NCI-H146 treated with DMSO at 0.1 percent for 48 hours (cell line): ENCODE results near the gene XXYLT1.
A peak's percentile ranks its signal among the peaks of the same experiment; 100 is the strongest.
"Not testable (repeated sequence)": the region's sequence is repeated elsewhere in the genome, so short reads cannot be mapped to it uniquely, and the experiment has no call there.

Experiments
- DNase-seq: peaks from one replicate; lab custom pipeline; 2025; ENCODE audit not compliant: unreplicated experiment; lab: John Stamatoyannopoulos, UW

Gene XXYLT1

DNA sequence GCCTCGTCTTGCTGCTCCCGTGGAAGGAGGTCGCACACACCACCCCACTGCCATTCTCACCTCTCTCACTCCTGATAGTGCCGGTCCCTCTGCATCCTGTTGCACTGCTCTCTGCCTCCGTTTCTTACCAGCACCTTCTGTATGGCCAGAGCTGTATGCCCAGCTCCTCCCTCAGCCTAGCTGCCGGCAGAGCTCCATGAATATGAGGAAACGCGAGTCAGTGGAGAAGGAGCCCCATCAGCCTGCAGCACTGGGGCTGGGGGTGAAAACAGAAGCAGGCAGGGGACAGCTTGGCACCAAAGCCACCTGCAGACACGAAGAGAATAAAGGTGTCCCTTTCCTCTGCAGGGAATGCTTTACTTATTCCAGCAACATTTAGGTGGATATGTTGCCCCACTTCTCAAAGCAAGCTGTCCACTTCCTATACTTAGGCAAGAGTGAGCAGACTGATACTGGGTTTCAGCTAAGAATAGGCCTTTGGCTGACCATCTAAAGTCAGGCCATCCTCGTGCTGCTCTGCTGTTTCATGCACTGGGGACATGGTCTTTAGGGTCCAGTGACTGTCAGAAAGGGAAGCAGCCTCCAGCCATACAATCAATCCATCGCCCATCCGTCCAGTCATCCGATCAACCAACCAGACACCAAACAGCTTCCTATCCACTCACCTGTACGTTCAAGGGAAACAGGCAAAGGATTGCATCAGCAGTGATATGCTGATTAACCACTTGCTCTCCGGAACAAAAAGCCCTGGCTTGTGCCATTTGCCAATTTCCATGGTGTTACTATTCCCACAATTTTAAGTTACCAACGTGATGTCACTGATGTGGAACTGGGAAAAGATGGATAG lies 222.7 kb downstream of the XXYLT1 start:
- DNase-seq: no peak

DNA sequence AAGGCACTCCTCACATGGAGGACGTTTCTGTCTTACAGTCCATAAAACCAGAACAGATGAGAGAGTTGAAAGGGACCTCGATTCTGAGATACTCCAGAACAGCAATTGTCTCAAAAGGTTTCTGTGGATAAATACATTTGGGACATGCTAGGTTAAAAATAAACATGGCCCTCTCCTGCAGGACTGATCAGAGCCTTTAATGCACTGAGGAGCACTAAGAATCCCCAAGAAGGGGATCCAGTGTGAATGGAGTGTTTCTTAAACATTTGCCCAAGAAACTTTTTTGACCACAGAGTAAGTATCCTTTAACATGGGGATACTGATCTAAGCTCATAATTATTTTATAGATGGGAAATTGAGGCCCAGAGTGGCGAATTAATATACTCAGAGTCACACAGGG lies 223.4 kb downstream of the XXYLT1 start:
- no peak for DNase-seq

DNA sequence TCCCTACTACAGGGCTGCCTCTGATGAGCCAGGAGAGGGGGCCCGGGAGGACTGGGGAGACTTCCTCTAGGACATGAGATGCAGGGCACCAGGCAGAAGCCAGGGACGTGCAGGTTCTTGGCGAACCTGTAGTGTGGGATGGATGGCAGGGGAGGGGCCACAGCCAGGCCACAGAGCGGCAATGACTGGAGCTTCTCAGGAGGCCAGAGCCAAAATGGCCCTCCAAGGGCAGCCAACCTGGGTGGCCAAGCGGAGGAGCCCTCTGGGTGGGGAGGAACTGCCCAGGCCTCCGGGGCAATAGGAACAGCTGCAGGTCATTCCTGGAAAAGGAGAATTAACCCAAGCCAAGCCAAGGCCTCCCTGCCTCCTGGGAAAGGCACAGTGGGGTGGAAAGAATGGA lies 224.5 kb downstream of the XXYLT1 start:
- no peak for DNase-seq

DNA sequence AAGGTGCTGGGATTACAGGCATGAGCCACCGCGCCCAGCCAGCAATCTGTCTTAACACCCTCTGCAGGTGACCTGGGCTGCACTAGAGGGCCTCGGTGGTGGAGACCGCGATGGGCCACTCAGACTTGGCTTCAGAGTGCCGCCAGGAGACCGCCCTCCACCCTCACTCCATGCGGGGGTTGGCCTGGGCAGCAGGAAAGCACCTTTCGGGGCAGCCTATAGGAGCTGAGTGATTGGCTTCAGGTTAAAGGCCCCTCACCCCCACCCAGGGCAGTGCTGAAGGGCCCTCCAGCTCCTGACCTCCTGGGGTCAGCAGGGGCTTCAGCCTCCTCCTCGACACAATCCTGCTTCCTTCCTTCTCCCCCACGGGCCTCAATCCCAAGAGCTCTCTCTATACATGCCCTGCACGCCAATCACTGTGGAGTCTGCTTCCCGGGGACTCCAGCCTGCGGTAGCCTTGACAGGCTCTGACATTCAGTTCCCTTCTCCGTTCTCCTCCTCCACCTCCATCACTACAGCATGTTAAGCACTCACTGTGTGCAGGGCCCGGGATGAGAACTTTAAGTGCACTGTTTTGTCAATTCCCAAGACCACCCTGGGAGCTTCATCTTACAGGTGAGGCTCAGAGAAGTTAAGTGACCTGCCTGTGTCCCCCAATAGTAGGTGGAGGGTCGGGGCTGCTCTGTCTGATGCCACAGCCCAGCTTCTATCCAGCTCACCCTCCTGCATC lies 225.3 kb downstream of the XXYLT1 start:
- DNase-seq: no peak

DNA sequence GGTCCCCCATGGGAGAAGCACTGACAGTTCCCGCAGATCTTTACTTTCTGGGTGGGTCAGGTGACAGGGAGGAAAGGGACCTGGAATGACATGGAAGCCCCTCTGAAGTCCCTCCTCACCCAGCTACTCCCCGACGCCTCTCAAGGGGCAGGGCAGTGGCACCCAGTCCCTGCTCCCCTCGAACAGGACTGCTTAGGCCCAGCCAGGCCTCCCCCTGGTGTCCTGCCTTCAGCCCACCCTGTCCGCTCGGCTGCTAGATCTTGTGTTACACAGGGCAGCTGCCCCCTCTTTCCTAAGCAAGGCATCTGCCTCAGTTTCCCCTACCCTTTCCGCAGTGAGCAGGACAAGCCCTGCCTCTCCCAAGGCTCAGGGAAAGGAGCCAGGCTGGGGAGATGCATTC lies 226.5 kb downstream of the XXYLT1 start:
- DNase-seq: no peak

DNA sequence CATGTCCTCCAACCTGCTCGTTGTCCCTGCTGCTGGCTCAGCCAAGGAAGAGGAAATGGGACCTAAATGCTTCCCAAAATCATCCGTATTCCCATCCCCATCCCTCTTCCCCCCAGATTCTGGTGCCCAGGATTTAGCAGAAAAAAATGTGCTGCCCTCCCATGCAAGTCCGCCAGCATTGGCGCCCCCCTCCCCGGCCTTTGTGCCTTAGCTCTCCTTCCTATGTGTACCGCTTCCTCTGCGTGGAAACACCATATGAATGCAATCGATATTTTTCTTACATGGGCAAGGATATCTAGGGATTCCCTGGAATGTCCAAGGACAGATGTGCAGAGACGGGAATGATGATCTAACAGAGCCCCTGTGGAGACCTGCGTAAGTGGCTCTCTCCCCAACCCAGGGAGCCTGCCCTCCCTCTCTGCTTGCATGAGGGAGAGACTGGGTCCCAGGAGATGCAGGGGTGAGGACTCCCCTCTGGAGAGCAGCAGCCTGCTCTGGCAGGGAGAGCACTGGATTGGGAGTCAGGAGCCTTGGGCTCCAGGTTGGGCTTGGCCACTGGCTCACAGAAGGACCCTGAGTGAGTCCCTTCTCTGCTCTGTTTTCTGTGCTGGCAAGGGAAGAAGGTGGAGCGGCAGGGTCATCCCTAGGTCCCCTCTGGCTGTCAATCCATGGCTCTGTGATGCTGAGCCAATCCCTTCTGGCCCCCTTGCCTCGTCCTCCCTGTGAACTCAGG lies 227.2 kb downstream of the XXYLT1 start:
- no peak for DNase-seq

DNA sequence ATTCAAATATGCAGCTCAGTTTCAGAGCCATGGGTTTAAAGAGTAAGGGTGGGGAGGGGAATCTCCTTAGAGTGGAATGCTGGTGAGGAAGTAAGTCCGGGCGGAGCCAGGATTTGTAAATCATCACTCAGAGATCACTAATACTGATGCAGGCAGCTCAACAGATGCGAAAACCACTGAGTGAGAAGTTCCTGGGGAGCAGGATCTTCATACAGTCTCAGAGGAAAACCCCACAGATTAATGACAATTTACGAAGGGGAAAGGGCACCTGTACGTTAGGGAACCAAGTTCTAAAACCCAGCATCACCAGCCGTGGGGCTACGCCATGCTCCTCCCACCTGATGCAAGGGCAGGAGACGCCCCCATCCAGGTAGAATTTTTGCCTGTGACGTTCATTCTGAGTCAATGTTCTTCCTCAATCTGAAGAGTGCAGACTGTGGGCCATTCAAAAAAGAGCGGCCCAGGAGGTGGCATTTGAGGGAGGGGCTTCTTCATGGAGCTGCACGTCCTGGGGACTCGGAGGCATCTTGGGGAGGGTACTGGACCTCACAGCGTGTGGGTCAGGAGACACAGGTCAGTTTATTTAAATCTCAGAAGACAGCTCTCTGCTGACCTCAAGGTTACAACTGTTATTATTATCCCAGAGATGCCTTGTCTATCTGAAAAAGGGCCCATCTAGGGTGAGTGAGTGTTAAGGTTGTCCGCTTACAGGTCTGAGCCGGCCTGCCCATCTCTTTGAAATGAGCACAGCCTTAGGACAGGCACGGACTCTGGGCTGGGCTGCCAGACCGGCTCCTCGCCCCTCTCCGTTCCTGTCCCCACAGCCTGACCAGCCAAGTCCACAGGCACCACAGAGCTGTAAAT lies 228.0 kb downstream of the XXYLT1 start:
- no peak for DNase-seq

DNA sequence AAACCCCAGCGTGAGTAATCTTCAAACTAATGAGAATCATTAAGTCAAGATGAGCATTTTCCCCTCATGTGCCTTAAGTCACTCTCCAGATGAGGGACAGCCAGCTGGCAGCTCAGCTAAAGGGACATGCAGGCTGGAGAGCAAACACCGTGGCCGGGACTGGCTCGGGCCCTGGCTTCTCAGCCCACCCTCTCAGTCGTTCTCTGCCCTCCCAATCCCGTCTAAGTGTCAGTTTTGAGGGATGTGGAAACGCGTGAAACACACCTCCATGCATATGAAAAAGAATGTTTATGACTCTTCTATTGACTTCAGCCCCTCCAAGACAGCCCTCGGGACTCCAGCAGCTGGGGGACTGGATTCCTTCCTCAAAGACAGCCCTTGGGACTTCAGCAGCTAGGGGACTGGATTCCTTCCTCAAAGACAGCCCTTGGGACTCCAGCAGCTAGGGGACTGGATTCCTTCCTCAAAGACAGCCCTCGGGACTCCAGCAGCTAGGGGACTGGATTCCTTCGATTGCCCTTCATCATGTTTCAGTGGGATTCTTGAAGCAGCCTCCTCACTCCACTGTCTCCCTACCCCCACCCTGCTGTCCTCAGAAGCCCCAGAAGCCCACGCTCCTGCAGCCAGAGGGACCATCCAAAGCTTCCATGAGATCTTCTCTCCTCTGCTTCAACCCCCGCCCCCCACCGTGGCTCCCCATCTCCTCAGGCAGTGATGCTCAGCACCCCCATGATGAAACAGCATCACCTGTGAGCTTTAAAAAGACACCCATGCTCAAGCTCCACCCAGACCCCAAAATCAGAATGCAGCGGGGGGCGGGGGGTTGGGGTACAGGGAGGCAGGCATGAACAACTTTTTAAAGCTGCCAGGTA lies 228.9 kb downstream of the XXYLT1 start:
- DNase-seq: no peak

DNA sequence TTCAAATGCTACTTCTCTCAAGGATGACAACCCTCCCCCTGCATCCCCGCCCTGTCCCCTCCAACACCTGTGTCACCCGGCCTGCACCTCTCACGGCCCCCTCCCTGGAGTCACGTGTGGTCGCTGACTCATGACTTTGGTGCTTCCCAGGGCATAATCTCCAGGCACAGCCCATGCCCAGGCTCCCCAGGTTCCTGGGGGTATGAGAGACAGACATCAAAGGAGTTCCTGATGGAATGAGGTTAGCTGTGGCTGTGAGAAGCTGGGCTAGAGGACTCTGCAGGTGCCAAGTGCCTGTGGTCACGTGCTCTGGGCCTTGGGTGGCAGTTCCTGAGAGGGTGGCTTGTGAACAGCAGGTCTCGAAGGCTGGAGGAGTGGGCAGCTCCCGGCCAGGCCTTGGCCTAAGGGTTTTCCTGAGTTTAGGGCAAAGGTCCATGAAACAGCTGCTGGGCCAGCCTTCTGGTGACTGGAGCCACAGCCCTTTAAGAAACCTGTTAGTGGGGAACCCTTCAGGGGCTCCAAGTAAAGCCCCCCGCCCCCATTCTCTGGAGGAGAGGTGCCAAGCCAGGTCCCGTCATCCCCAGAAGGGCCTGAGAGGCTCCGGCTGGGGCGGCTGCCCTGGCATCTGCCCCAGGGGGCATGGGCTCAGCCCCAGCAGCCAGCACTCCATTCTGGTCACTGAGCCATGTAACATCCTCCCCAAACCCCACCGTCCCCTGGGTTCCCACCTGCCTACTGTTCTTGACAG lies 230.0 kb downstream of the XXYLT1 start:
- DNase-seq: no peak

DNA sequence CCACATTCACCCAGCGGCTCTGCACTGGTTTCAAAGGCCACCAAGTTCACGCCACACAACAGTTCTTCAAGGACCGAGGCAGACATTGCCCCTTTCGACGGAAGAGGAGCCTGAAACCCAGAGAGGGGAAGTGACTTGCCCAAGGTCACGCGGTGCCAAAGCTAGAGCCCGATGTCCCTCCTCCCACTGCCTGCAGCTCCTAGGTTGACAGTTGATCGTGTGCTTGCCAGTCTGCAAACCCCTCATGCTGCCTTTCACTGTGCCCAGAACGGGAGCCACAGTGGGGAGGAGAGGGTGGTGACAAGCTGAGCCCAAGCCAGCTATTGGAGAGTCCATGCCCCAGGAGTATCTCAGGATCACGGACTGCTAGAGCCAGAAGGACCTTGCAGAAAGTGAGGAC lies 230.9 kb downstream of the XXYLT1 start:
- DNase-seq: no peak

DNA sequence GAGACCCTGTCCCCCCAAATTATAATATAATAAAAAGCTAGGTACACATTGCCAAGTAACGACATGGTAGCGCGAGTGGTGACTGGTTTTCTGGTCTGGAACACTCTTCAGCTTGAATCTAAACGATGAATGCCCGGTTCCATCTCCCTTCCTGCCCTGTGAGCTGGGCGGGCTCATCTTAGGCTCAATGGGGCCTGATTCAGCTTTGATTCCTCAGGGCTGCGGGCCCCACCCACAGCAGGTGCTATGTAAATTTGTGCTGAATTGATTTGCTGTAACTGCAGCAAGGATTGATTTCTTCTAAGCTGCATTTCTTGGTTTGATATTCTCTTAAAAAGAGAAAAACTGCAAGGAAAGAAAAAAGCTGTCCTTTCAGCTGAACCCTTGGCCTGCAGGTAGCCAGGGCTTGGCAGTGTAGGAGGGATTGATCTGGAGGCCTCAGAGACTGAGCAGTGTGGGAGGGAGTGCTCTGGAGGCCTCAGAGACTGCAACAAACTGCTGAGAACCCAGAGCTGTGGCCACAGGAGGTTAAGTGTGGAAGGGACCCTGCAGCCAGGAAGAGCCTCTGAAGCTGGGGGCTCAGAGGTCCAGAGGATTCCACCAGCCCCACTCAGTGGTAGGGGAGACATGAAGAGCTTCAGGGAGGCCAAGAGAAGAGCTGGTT lies 231.6 kb downstream of the XXYLT1 start:
- DNase-seq: peak; percentile 19

DNA sequence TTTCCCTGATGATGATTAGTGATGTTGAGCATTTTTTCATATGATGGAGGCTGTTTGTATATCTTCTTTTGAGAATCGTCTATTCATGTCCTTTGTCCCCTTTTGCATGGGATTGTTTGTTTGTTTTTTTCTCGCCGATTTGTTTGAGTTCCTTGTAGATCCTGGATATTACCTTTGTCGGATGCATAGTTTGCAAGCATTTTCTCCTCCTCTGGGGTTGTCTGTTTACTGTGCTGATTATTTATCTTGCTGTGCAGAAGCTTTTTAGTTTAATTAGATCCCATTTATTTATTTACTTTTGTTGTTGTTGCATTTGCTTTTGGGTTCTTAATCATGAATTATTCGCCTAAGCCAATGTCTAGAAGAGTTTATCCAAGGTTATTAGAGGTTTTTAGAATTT lies 232.8 kb downstream of the XXYLT1 start:
- no peak for DNase-seq

DNA sequence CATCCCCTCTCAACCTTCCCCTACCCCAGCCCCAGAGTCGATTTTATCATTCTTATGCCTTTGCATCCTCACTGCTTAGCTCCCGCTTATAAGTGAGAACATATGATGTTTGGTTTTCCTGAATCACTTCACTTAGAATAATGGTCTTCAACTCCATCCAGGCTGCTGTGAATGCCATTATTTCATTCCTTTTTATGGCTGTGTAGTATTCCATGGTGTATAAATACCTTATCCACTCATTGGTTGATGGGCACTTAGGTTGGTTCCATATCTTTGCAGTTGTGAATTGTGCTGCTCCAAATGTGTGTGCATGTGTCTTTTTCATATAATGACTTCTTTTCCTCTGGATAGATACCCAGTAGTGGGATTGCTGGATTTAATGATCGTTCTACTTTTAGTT lies 233.4 kb downstream of the XXYLT1 start:
- DNase-seq: not testable (repeated sequence)

DNA sequence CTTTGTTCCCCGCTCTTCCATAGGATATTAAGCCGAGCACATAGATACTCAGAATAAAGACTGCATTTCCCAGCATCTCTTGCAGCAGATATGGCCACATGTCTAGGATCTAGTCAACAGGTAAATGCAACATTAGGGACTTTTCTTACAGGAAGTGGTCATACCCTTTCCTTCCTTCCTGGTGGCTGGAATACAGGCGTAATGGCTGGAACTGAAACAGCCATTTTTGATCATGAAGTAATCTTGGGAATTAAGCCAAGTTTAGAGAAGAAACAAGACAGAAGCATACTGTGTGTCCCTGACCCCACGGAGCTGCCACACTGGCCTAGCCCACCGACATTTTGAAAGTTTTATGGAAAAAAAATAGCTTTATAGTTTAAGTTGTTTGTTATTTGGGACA lies 234.0 kb downstream of the XXYLT1 start:
- no peak for DNase-seq

DNA sequence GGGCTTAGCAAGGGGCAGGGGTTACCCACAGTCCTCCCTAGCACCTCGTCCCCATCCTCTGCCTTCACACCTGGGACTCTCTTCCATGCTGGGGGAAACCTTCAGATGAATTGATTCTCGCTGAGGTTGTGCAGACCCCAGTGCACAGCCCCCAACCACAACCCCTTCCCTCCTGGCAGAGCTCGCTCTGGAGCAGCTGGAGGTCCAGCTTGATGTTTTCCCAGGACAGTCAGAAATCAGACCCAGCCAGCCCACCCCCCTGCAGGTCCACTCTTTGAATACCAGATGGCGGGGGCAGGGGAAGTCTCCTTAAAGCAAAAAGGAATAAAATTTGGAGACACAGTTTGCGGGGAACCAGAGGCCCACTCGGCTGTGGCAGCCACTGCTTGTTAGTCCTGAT lies 234.4 kb downstream of the XXYLT1 start:
- DNase-seq: no peak

DNA sequence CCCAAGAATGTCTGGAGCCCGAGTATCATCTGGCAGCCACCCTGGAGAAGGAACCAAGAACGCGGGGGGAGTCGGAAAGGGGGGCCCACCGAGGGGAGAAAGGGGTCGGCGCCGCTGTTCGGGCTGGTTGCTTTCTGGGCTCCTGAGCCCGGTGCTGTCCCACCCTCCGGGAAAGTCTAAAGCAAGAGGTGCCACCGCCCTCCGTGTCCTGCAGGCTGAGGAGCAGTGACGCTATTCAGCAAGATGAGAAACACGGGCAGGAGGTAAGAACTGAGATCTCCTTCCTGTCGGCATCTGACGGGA lies 234.8 kb downstream of the XXYLT1 start:
- no peak for DNase-seq

DNA sequence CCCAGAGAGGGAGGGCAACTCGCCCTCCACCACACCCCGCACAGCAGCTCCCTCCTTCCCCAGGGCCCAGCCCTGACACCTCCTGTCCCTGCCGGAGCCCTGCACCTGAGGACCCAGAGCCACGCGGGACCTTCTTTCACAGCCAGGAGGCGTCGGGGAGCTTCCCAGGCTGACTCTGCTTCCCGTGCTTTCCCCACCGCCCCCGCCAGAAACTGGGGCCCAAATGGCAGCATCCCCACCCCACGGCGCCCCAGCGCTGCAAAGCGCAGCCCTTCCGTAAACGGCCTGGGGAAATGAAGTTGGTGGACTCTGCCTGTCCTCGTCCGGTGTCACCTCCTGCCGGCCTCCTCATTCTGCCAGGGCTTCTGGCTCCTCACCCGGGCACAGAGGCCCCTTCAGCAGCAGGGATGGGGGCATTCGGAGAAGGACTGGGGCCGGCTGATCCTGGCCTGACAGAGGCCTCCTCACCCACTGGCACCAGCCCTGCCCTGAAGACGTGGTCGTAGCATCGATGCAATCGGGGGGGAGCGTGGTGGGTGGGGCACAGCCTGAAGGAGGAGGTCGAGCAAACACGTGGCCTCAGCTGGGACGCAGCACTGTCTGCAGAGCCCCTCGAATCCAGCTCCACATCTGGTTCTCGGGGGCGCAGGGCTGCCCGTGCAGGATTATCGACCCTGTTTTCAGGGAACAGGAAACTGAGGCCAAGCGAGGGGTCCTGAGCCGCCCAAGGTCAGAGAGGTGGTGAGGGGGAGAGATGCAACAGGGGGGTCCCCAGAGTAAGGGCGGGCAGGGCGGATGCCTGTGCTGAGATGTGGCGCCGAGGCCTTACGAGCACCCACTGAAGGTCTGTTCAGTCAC lies 235.4 kb downstream of the XXYLT1 start:
- DNase-seq: no peak

DNA sequence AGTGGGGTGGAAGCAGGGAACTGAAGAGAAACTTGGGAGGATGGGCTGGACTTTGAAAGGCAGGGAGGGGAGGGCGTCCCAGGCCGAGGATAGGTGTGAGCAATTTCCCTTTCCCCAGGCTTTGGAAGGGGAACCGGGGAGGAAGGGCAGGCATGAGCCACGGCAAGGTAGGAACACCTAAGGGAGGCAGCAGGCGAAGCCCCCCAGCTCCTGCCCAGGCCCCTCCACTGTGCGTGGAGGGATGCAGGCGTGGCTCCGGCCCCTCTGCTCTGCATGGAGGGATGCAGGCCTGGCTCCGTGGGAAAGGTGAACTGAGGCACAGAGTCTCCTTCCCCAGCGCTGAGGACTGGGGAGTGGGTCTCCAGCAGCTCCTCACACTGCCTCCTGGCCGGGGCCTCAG lies 236.4 kb downstream of the XXYLT1 start:
- DNase-seq: no peak
